ENCODE data around the gene OR6J1. TPM values are rescaled to one million over a fixed set of nuclear protein-coding genes. Genes with fewer than 3 reads are reported as not detected.

Gene OR6J1
- polyA plus RNA-seq, 3 donors: not detected

GRCh38 chr14:22598099-22598895 is 45.9 kb downstream of the OR6J1 start, which contains the start of gene ABHD4:
ABHD4 (plus strand) TSS chr14:22598300; CDS start chr14:22598307, 7 bp downstream.
- H3K9me3 Mint-ChIP-seq: peaks cover 0 to 2% (median 0%) of the 10 kb centered on the region in 7 donors
- Histone ChIP-seq H3K4me1 (ENCODE audit: control insufficient read depth in 1 of 2, insufficient read depth in 2 of 2, low read length in 2 of 2) (peaks cover 14 to 21% of the 10 kb centered on the region in 2 donors), H3K4me2 (replicated peaks; ENCODE audit: extremely low read depth, low read length, poor library complexity, severe bottlenecking) (peak within 1 kb of the TSS; percentile 96), H2AFZ (ENCODE audit: insufficient read depth, low read depth, low read length, poor library complexity, severe bottlenecking) (peak within 1 kb of the TSS; percentile 97), H3K79me2 (ENCODE audit: insufficient read depth, low read length) (no peaks in the 10 kb centered on the region), H3K9ac (ENCODE audit: insufficient read depth, low read length, poor library complexity, severe bottlenecking) (peak within 1 kb of the TSS; percentile 79), H3K36me3 (replicated peaks in 1 of 2; ENCODE audit: control insufficient read depth in 1 of 2, insufficient read depth in 2 of 2, low read length in 2 of 2) (peaks cover 5 to 19% of the 10 kb centered on the region in 2 donors), H3K9me3 (replicated peaks in 1 of 2; ENCODE audit: control insufficient read depth in 1 of 2, insufficient read depth in 1 of 2, low read length in 2 of 2) (no peaks in the 10 kb centered on the region), H3K27ac (ENCODE audit: low read depth in 1 of 2, low read length in 2 of 2) (peak within 1 kb of the TSS; percentile 11 to 81), H4K20me1 (ENCODE audit: insufficient read depth, low read length) (no peaks in the 10 kb centered on the region), H3K27me3 (ENCODE audit: control insufficient read depth in 2 of 2, insufficient read depth in 2 of 2, low read length in 2 of 2) (peaks cover 2 to 6% of the 10 kb centered on the region in 2 donors), H3K4me3 (replicated peaks in 1 of 3; ENCODE audit: low read depth in 2 of 3, low read length in 3 of 3) (peak within 1 kb of the TSS; percentile 90 to 95 (median 94))
- H3K36me3 Mint-ChIP-seq: peaks cover 20 to 22% of the 10 kb centered on the region in 2 donors
- H3K27me3 Mint-ChIP-seq (ENCODE audit: low read depth in 3 of 3): peaks cover 6 to 30% (median 23%) of the 10 kb centered on the region in 3 donors
- 0% methylated on average over 34 of the region's 49 CpGs for WGBS (ENCODE audit: insufficient coverage)
- peak within 1 kb of the TSS; percentile 98 for H3K4me3 Mint-ChIP-seq
- peak within 1 kb of the TSS; percentile 86 to 97 (median 92) for H3K27ac Mint-ChIP-seq
- peak; percentile 22 for TF ChIP-seq CTCF (IDR thresholded peaks at IDR 0.05)
- intact Hi-C loops (cut with micrococcal nuclease): loop anchor here in 1 of 2 donors (5.0 kb wide), 2 partner anchors 49 to 169 kb away; partner anchors contain the start of gene OXA1L
- peak; percentile 42 to 54 (median 49) for DNase-seq
- peaks cover 24% of the 10 kb centered on the region for H3K4me1 Mint-ChIP-seq

- Histone ChIP-seq H4K20me1 (ENCODE audit: insufficient read depth, low read length) (no peaks in the 10 kb centered on the region), H2AFZ (ENCODE audit: insufficient read depth, low read depth, low read length, poor library complexity, severe bottlenecking) (peak overlapping the region; percentile 97), H3K9ac (ENCODE audit: insufficient read depth, low read length, poor library complexity, severe bottlenecking) (peak overlapping the region; percentile 79), H3K9me3 (replicated peaks in 1 of 2; ENCODE audit: control insufficient read depth in 1 of 2, insufficient read depth in 1 of 2, low read length in 2 of 2) (no peaks in the 10 kb centered on the region), H3K4me2 (replicated peaks; ENCODE audit: extremely low read depth, low read length, poor library complexity, severe bottlenecking) (peak overlapping the region; percentile 96), H3K27me3 (ENCODE audit: control insufficient read depth in 2 of 2, insufficient read depth in 2 of 2, low read length in 2 of 2) (peaks cover 2 to 6% of the 10 kb centered on the region in 2 donors), H3K4me3 (replicated peaks in 1 of 3; ENCODE audit: low read depth in 2 of 3, low read length in 3 of 3) (peak overlapping the region; percentile 90 to 95 (median 94)), H3K4me1 (ENCODE audit: control insufficient read depth in 1 of 2, insufficient read depth in 2 of 2, low read length in 2 of 2) (peaks cover 14 to 21% of the 10 kb centered on the region in 2 donors), H3K79me2 (ENCODE audit: insufficient read depth, low read length) (no peaks in the 10 kb centered on the region), H3K27ac (ENCODE audit: low read depth in 1 of 2, low read length in 2 of 2) (peak overlapping the region in 1 of 2 donors; percentile 81), H3K36me3 (replicated peaks in 1 of 2; ENCODE audit: control insufficient read depth in 1 of 2, insufficient read depth in 2 of 2, low read length in 2 of 2) (peaks cover 5 to 14% of the 10 kb centered on the region in 2 donors)
- H3K27me3 Mint-ChIP-seq (ENCODE audit: low read depth in 3 of 3): peaks cover 8 to 32% (median 28%) of the 10 kb centered on the region in 3 donors
- intact Hi-C loops (cut with micrococcal nuclease): loop anchor here in 1 of 2 donors (5.0 kb wide), 2 partner anchors 50 to 170 kb away; partner anchors contain the start of gene OXA1L
- peaks cover 14 to 16% of the 10 kb centered on the region in 2 donors for H3K36me3 Mint-ChIP-seq
- peak overlapping the region in 6 of 7 donors; percentile 27 to 97 (median 73) for H3K27ac Mint-ChIP-seq
- no peak for TF ChIP-seq CTCF (IDR thresholded peaks at IDR 0.05)
- WGBS (ENCODE audit: insufficient coverage): 0% methylated on average over 3 of the region's 9 CpGs
- H3K4me1 Mint-ChIP-seq: peaks cover 24% of the 10 kb centered on the region
- peaks cover 0 to under 1% (median 0%) of the 10 kb centered on the region in 7 donors for H3K9me3 Mint-ChIP-seq
- H3K4me3 Mint-ChIP-seq: peak overlapping the region; percentile 98
- DNase-seq: no peak
Observed at GRCh38 chr14:22597771-22598098, 46.4 kb downstream of the OR6J1 start.
